Stomach (tissue), 9 donors: ENCODE results near the gene CIRBP. TPM values are rescaled to one million over a fixed set of nuclear protein-coding genes. Genes with fewer than 3 reads are reported as not detected.
A peak's percentile ranks its signal among the peaks of the same experiment; 100 is the strongest.

Experiments used
- DNase-seq, 2 donors: peaks; one replicate each; pipeline versions ENCODE4 v3.0.0 to v3.0.0-alpha.2; 2013 to 2019
- H3K27ac ChIP-seq, 5 donors: fragments of 200-600 bp in 4 of 5; sonication (generic) in 4 of 5; one replicate each; pipeline ENCODE4 v1.5.1; 2013 to 2019; ENCODE audit warnings: mild to moderate bottlenecking in 1 of 5, moderate library complexity in 1 of 5
- H3K27me3 ChIP-seq, 3 donors: fragments of 200-600 bp; sonication (generic); one replicate each; pipeline ENCODE4 v1.5.1; 2017 to 2019; ENCODE audit warnings: mixed run types in 1 of 3
- H3K36me3 ChIP-seq, 4 donors: fragments of 200-600 bp; sonication (generic); 1 replicate in 3 of 4; 2 replicates in 1 of 4; pipeline ENCODE4 v1.5.1; 2016 to 2019
- H3K4me1 ChIP-seq, 4 donors: fragments of 200-600 bp; sonication (generic); one replicate each; pipeline ENCODE4 v1.5.1; 2016 to 2019
- H3K4me3 ChIP-seq, 4 donors: fragments of 200-600 bp; sonication (generic) in 3 of 4; one replicate each; pipeline ENCODE4 v1.5.1; 2016 to 2019; ENCODE audit warnings: mild to moderate bottlenecking in 1 of 4
- H3K9me3 ChIP-seq, 4 donors: fragments of 200-600 bp; sonication (generic); one replicate each; pipeline ENCODE4 v1.5.1; 2016 to 2019
- CTCF ChIP-seq, 7 experiments: fragments of 450-650 bp in 4 of 7; fragments of 200-600 bp in 3 of 7; sonication (generic) in 3 of 7; IDR thresholded peaks; one replicate each; pipeline ENCODE4 v1.5.1; 2016 to 2019; ENCODE audit warnings: antibody characterized with exemption in 7 of 7, control low read depth in 2 of 7, mild to moderate bottlenecking in 1 of 7
- EP300 ChIP-seq: sonication (generic); formaldehyde crosslinking; IDR thresholded peaks from one replicate; pipeline ENCODE4 v1.6.1; 2017; ENCODE audit warnings: antibody characterized with exemption
- POLR2A ChIP-seq, 4 donors: fragments of 450-650 bp; IDR thresholded peaks; one replicate each; pipeline ENCODE4 v1.6.1; 2016; ENCODE audit warnings: antibody characterized with exemption in 4 of 4, control low read depth in 2 of 4, mild to moderate bottlenecking in 1 of 4, moderate library complexity in 1 of 4
- POLR2AphosphoS5 ChIP-seq, 3 donors: sonication (generic); formaldehyde crosslinking; IDR thresholded peaks; one replicate each; pipeline ENCODE4 v1.6.1; 2016; ENCODE audit warnings: antibody characterized with exemption in 3 of 3
- WGBS, 5 donors: extraction: QIAGEN DNeasy Blood & Tissue Kit in 3 of 5; methylation state at CpG; one replicate each; pipeline versions ENCODE4 v1.1.5 to v1.1.7; 2013 to 2018; 5-methylcytosine and 5-hydroxymethylcytosine counted together
- intact Hi-C: fragments of 100-400 bp; cut with DNase I; formaldehyde crosslinking; loops from one replicate; pipeline ENCODE4 v1.15.1; 2023; ENCODE audit warnings: low total_unique reads
- polyA plus RNA-seq, 3 donors: library from polyadenylated mRNA; stranded (reverse); fragments of 200-250 nt; gene quantifications; one replicate each; pipeline ENCODE4 v1.2.3, GENCODE V29; 2013
- total RNA-seq, 5 donors: library from RNA; depleted of rRNA; stranded (reverse); fragments of >200 nt; gene quantifications; one replicate each; pipeline versions ENCODE4 v1.1.0 to v1.2.3, GENCODE V29; 2014 to 2016
- donor health status: healthy with polysubstance abuse.
- donor health status: Bipolar disorder and iron deficiency.
- donor health status: healthy.

CIRBP gene
- total and polyA plus RNA-seq, 8 donors: 250 to 686 (median 356) TPM

- peak; percentile 72 to 89 for DNase-seq
Measured at GRCh38 chr19:1259206-1259875, 9.8 kb upstream of the CIRBP start.

GRCh38 chr19:1259876-1260748, 9.0 kb upstream of the CIRBP start:
- Histone ChIP-seq H3K4me3 (peak overlapping the region; percentile 52 to 69 (median 62)), H3K27me3 (no peaks in the 10 kb centered on the region), H3K9me3 (no peaks in the 10 kb centered on the region), H3K4me1 (peaks cover 68 to 95% (median 86%) of the 10 kb centered on the region in 4 donors), H3K36me3 (peaks cover 32 to 35% (median 33%) of the 10 kb centered on the region in 4 donors), H3K27ac (peak overlapping the region; percentile 93 to 100 (median 100))
- 13 to 22% (median 20%) methylated on average over 26 to 33 of the region's 33 CpGs for WGBS, 5 donors
- DNase-seq: peak in 1 of 2 donors; percentile 73
- intact Hi-C loops: no loop called here
- TF ChIP-seq EP300 (no peak), POLR2AphosphoS5 (IDR thresholded peaks at IDR 0.05) (peak in 1 of 3 donors; percentile 8)

More at GRCh38 chr19:1259206-1259875, 9.8 kb upstream of the CIRBP start:
- Histone ChIP-seq H3K27me3 (no peaks in the 10 kb centered on the region), H3K4me1 (peaks cover 75 to 95% (median 90%) of the 10 kb centered on the region in 4 donors), H3K36me3 (peaks cover 39 to 42% (median 41%) of the 10 kb centered on the region in 4 donors), H3K9me3 (no peaks in the 10 kb centered on the region), H3K4me3 (peak overlapping the region; percentile 15 to 69 (median 22)), H3K27ac (peak overlapping the region; percentile 93 to 100 (median 100))
- 7 to 11% (median 7%) methylated on average over 15 to 17 of the region's 17 CpGs for WGBS, 5 donors
- TF ChIP-seq POLR2AphosphoS5 (IDR thresholded peaks at IDR 0.05): peak; percentile 50 to 94 (median 86)
- no peak for TF ChIP-seq EP300
- intact Hi-C loops: no loop called here

- Histone ChIP-seq H3K9me3 (no peaks in the 10 kb centered on the region), H3K27ac (peak overlapping the region; percentile 93 to 100 (median 100)), H3K4me3 (peak overlapping the region; percentile 52 to 69 (median 62)), H3K4me1 (peaks cover 68 to 95% (median 86%) of the 10 kb centered on the region in 4 donors), H3K27me3 (no peaks in the 10 kb centered on the region), H3K36me3 (peaks cover 23 to 26% (median 25%) of the 10 kb centered on the region in 4 donors)
- WGBS, 5 donors: 0 to 1% (median 1%) methylated on average over 44 to 82 of the region's 83 CpGs
- peak; percentile 97 to 99 for DNase-seq
- intact Hi-C loops: no loop called here
- TF ChIP-seq POLR2AphosphoS5 (IDR thresholded peaks at IDR 0.05): peak; percentile 49 to 78 (median 73)
- TF ChIP-seq EP300: no peak
- TF ChIP-seq POLR2A (IDR thresholded peaks at IDR 0.05): no peak
Measured at GRCh38 chr19:1260749-1261537, 8.2 kb upstream of the CIRBP start.

- WGBS, 5 donors: 6 to 14% (median 12%) methylated on average over 14 of the region's 14 CpGs
- intact Hi-C loops: no loop called here
- TF ChIP-seq POLR2A (IDR thresholded peaks at IDR 0.05) (no peak), CTCF (IDR thresholded peaks at IDR 0.05) (no peak), POLR2AphosphoS5 (IDR thresholded peaks at IDR 0.05) (no peak)
- Histone ChIP-seq H3K4me3 (peak overlapping the region; percentile 52 to 69 (median 62)), H3K9me3 (no peaks in the 10 kb centered on the region), H3K36me3 (peaks cover 18 to 22% (median 20%) of the 10 kb centered on the region in 4 donors), H3K27ac (peak overlapping the region; percentile 93 to 100 (median 100)), H3K4me1 (peaks cover 72 to 95% (median 88%) of the 10 kb centered on the region in 4 donors), H3K27me3 (no peaks in the 10 kb centered on the region)
- DNase-seq: no peak
Measured at GRCh38 chr19:1261538-1261797, 7.7 kb upstream of the CIRBP start.

- 9 to 31% (median 19%) methylated on average over 18 to 28 of the region's 28 CpGs for WGBS, 5 donors
- peak; percentile 93 to 96 for DNase-seq
- H3K9me3 ChIP-seq: no peaks in the 10 kb centered on the region
- H3K4me1 ChIP-seq: peaks cover 77 to 95% (median 89%) of the 10 kb centered on the region in 4 donors
- peaks cover 13 to 17% (median 14%) of the 10 kb centered on the region in 4 donors for H3K36me3 ChIP-seq
- intact Hi-C loops: no loop called here
- peak overlapping the region; percentile 93 to 100 (median 100) for H3K27ac ChIP-seq
- TF ChIP-seq CTCF (IDR thresholded peaks at IDR 0.05): no peak
- TF ChIP-seq POLR2A (IDR thresholded peaks at IDR 0.05): peak in 1 of 4 donors; percentile 71
- no peak for TF ChIP-seq EP300
- peak in 2 of 3 donors; percentile 83 to 87 for TF ChIP-seq POLR2AphosphoS5 (IDR thresholded peaks at IDR 0.05)
- peak overlapping the region; percentile 52 to 69 (median 62) for H3K4me3 ChIP-seq
- H3K27me3 ChIP-seq: no peaks in the 10 kb centered on the region
Measured at GRCh38 chr19:1261798-1262622, 7.1 kb upstream of the CIRBP start.
